Colonic mucosa (tissue), 4 donors: Measurements from ENCODE around the gene GAL3ST1. TPM values are rescaled to one million over a fixed set of nuclear protein-coding genes. Genes with fewer than 3 reads are reported as not detected.

Experiments
- DNase-seq: peaks from one replicate; pipeline ENCODE4 v3.0.0-alpha.2; 2020
- H3K27ac ChIP-seq: fragments of 200-600 bp; one replicate; pipeline ENCODE4 v1.8.0; 2021
- H3K27me3 ChIP-seq: fragments of 200-600 bp; one replicate; pipeline ENCODE4 v1.8.0; 2021
- H3K36me3 ChIP-seq: fragments of 200-600 bp; one replicate; pipeline ENCODE4 v1.8.0; 2021
- H3K4me1 ChIP-seq: fragments of 200-600 bp; one replicate; pipeline ENCODE4 v1.8.0; 2021; ENCODE audit warnings: mild to moderate bottlenecking
- H3K4me3 ChIP-seq: fragments of 200-600 bp; one replicate; pipeline ENCODE4 v1.8.0; 2021
- H3K9ac ChIP-seq, 2 donors: one replicate each; pipeline ENCODE4 v1.7.0; 2013; ENCODE audit warnings: control low read depth in 2 of 2, low read depth in 2 of 2, low read length in 2 of 2
- H3K9me3 ChIP-seq: fragments of 200-600 bp; one replicate; pipeline ENCODE4 v1.8.0; 2021
- intact Hi-C: fragments of 100-400 bp; cut with DNase I; formaldehyde crosslinking; loops from one replicate; pipeline ENCODE4 v1.14.1; 2022
- total RNA-seq, 2 donors: library from RNA; stranded (reverse); fragmentation: NEBNext Ultra II Directional in 1 of 2; extraction: Animal tissue kit (Norgen Biotek cat#: 25700) in 1 of 2; gene quantifications; one replicate each; pipeline ENCODE4 v1.2.1, GENCODE V29; 2021
- TF ChIP-seq, protein P1 (sequence below): fragments of 200-600 bp; IDR thresholded peaks from one replicate; pipeline ENCODE4 v1.8.0; 2022; ENCODE audit warnings: antibody characterized with exemption, mild to moderate bottlenecking
- donor health status: healthy.
- donor health status: DM: no; HTN: no; CAD: no.
- donor health status: DM: no; HTN: no; CAD: no.

GAL3ST1 gene
- total RNA-seq, 2 donors from 2014 or later, result 13.4 to 18.8 TPM

- Histone ChIP-seq H3K27me3 (no peaks in the 10 kb centered on the region), H3K4me1 (no peaks in the 10 kb centered on the region), H3K27ac (no peak overlapping the region), H3K4me3 (no peak overlapping the region), H3K9ac (no peak overlapping the region), H3K36me3 (peaks cover 47% of the 10 kb centered on the region), H3K9me3 (no peaks in the 10 kb centered on the region)
- no peak for DNase-seq
- intact Hi-C loops, result no loop called here
- TF ChIP-seq, protein P1, sequence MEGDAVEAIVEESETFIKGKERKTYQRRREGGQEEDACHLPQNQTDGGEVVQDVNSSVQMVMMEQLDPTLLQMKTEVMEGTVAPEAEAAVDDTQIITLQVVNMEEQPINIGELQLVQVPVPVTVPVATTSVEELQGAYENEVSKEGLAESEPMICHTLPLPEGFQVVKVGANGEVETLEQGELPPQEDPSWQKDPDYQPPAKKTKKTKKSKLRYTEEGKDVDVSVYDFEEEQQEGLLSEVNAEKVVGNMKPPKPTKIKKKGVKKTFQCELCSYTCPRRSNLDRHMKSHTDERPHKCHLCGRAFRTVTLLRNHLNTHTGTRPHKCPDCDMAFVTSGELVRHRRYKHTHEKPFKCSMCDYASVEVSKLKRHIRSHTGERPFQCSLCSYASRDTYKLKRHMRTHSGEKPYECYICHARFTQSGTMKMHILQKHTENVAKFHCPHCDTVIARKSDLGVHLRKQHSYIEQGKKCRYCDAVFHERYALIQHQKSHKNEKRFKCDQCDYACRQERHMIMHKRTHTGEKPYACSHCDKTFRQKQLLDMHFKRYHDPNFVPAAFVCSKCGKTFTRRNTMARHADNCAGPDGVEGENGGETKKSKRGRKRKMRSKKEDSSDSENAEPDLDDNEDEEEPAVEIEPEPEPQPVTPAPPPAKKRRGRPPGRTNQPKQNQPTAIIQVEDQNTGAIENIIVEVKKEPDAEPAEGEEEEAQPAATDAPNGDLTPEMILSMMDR, result no peak
Observed at GRCh38 chr22:30582788-30583545, 8.5 kb upstream of the GAL3ST1 start.

GRCh38 chr22:30582051-30582450 lies 7.6 kb upstream of the GAL3ST1 start:
- Histone ChIP-seq H3K36me3 (peaks cover 38% of the 10 kb centered on the region), H3K4me1 (no peaks in the 10 kb centered on the region)

DNA sequence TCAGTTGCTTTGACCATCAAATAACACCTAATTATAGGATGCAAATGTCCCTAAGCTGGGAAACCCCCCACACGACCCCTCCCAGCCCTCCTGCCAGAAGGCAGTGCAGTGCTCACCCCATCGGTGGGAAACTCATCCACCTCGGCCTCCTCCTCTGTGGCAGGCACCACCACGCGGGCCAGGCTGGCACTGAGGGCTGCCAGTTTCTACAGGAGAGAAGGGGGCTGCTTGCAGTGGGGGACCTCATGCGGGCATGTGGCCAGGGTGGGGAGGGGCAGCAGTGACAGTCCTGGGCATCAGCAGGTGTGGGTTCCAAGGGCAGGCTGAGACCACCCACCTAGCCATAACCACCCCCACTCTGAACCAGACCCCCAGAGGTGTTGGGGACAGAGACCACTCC lies 6.4 kb upstream of the GAL3ST1 start:
- intact Hi-C loops, result no loop called here
- no peak for DNase-seq
- TF ChIP-seq, protein P1, result no peak
- no peaks in the 10 kb centered on the region for H3K9me3 ChIP-seq
- no peaks in the 10 kb centered on the region for H3K27me3 ChIP-seq
- H3K27ac ChIP-seq, result no peak overlapping the region
- no peaks in the 10 kb centered on the region for H3K4me1 ChIP-seq
- H3K36me3 ChIP-seq, result peaks cover 29% of the 10 kb centered on the region
- H3K4me3 ChIP-seq, result no peak overlapping the region
- H3K9ac ChIP-seq, result no peak overlapping the region

More at GRCh38 chr22:30582051-30582450, 7.6 kb upstream of the GAL3ST1 start:
- Histone ChIP-seq H3K9me3 (no peaks in the 10 kb centered on the region), H3K9ac (no peak overlapping the region), H3K4me3 (no peak overlapping the region), H3K27ac (no peak overlapping the region), H3K27me3 (no peaks in the 10 kb centered on the region)
- DNase-seq, result no peak
- intact Hi-C loops, result no loop called here
- TF ChIP-seq, protein P1, result no peak

DNA sequence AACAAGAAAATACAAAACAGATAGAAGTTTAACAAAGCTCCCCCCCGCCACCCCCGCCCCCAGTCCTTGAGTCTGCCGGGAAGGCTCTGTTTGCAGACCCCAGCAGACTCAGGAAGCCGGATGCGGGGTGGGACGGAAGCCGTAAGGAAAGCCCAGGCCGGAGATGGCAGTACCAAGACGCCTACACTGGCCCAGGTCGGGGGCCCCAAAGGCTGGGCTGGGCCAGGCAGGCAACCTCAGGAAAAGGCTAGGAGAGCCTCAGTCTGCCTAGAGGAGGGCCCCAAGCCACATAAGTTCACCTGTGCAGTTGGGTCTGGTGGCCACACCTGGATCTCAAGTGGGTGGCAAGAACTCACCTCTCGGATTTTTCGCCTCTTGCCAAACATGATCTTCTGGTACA lies 4.0 kb upstream of the GAL3ST1 start:
- no peaks in the 10 kb centered on the region for H3K9me3 ChIP-seq
- no peaks in the 10 kb centered on the region for H3K27me3 ChIP-seq
- no peak overlapping the region for H3K27ac ChIP-seq
- no peak overlapping the region for H3K9ac ChIP-seq
- no peak for DNase-seq
- TF ChIP-seq, protein P1, result no peak
- H3K4me1 ChIP-seq, result no peaks in the 10 kb centered on the region
- no peak overlapping the region for H3K4me3 ChIP-seq
- intact Hi-C loops, result no loop called here
- H3K36me3 ChIP-seq, result peaks cover 21% of the 10 kb centered on the region

GRCh38 chr22:30575859-30576258 lies 1.4 kb upstream of the GAL3ST1 start:
- DNase-seq, result peak; percentile 40
- Histone ChIP-seq H3K4me3 (no peak overlapping the region), H3K36me3 (peaks cover 16% of the 10 kb centered on the region), H3K9ac (no peak overlapping the region), H3K9me3 (no peaks in the 10 kb centered on the region), H3K27ac (no peak overlapping the region), H3K4me1 (no peaks in the 10 kb centered on the region), H3K27me3 (no peaks in the 10 kb centered on the region)
- intact Hi-C loops, result no loop called here
- TF ChIP-seq, protein P1, result no peak
